DOHH2 (cell line): ENCODE results near the gene HSD11B1.

Experiments
- H3F3A ChIP-seq: fragments of 200-600 bp; sonication (generic), shearing (Covaris generic); 2 replicates; pipeline ENCODE4 v1.6.0; 2016; ENCODE audit warnings: antibody characterized with exemption, mild to moderate bottlenecking; ENCODE audit not compliant: control insufficient read depth, insufficient read depth
- H3K27ac ChIP-seq: fragments of 200-600 bp; sonication (generic); 2 replicates; pipeline ENCODE4 v1.5.1; 2014; ENCODE audit warnings: low read depth, mild to moderate bottlenecking, low read length, moderate library complexity
- H3K27me3 ChIP-seq: fragments of 200-600 bp; sonication (generic); 2 replicates; pipeline ENCODE4 v1.6.1; 2014; ENCODE audit warnings: mild to moderate bottlenecking, low read length, mixed read lengths; ENCODE audit not compliant: control insufficient read depth
- H3K36me3 ChIP-seq: fragments of 200-600 bp; sonication (generic); 2 replicates; pipeline ENCODE4 v1.6.1; 2014; ENCODE audit warnings: mild to moderate bottlenecking, low read length, moderate library complexity, mixed read lengths; ENCODE audit not compliant: control insufficient read depth
- H3K4me1 ChIP-seq: fragments of 200-600 bp; sonication (generic); 2 replicates; pipeline ENCODE4 v1.6.1; 2014; ENCODE audit warnings: mild to moderate bottlenecking, low read length, mixed read lengths; ENCODE audit not compliant: control insufficient read depth
- H3K4me2 ChIP-seq: fragments of 200-600 bp; sonication (generic); 2 replicates; pipeline ENCODE4 v1.6.0; 2014; ENCODE audit warnings: mild to moderate bottlenecking, low read length, moderate library complexity
- H3K4me3 ChIP-seq: fragments of 200-600 bp; sonication (generic); 2 replicates; pipeline ENCODE4 v1.5.1; 2014; ENCODE audit warnings: mild to moderate bottlenecking, low read length, mixed read lengths
- H3K79me2 ChIP-seq: fragments of 200-600 bp; sonication (generic); 2 replicates; pipeline ENCODE4 v1.6.1; 2014; ENCODE audit warnings: mild to moderate bottlenecking, low read length, mixed read lengths; ENCODE audit not compliant: control insufficient read depth
- H3K9me2 ChIP-seq: fragments of 200-600 bp; sonication (generic); replicated peaks from 2 replicates; pipeline ENCODE4 v1.6.1; 2014; ENCODE audit warnings: mild to moderate bottlenecking, low read length, mixed read lengths; ENCODE audit not compliant: control insufficient read depth
- H3K9me3 ChIP-seq: fragments of 200-600 bp; sonication (generic); 2 replicates; pipeline ENCODE4 v1.6.1; 2014; ENCODE audit warnings: antibody characterized with exemption, low read length, mixed read lengths; ENCODE audit not compliant: control insufficient read depth, insufficient read depth
- H4K20me1 ChIP-seq: fragments of 200-600 bp; sonication (generic); 2 replicates; pipeline ENCODE4 v1.6.0; 2014; ENCODE audit warnings: low read depth, mild to moderate bottlenecking, antibody characterized with exemption, low read length, moderate library complexity; ENCODE audit not compliant: control insufficient read depth, insufficient read depth
- CTCF ChIP-seq: fragments of 200-600 bp; sonication (generic); IDR thresholded peaks from one replicate; pipeline ENCODE4 v1.5.1; 2014; ENCODE audit warnings: antibody characterized with exemption, mild to moderate bottlenecking, low read depth, low read length; ENCODE audit not compliant: poor library complexity, severe bottlenecking
- EZH2phosphoT487 ChIP-seq: fragments of 200-600 bp; sonication (generic); IDR thresholded peaks from 2 replicates; pipeline ENCODE4 v1.6.1; 2017; ENCODE audit warnings: borderline replicate concordance, mild to moderate bottlenecking, antibody characterized with exemption, low read length, moderate library complexity, mixed read lengths

Gene HSD11B1

DNA sequence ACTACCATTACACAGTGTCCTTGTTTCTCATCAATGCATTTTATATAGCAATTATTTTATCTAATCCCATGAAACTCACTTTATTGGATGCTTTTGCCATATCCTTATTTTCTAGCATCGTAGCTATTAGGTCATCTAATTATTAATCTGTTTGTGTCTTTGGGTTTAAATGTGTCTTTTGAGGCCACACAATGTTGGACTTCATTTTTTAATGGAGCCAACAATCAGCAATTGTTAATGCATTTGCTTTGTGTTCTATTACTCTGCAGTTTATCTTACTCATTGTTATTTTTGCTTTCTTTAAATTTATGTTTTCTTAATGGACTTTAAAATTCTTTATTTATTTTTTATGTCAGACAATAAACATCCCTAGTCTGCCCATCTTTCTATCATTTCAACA lies 1.8 kb upstream of the HSD11B1 start:
- H4K20me1 ChIP-seq, result no peaks in the 10 kb centered on the region
- H3F3A ChIP-seq, result no peaks in the 10 kb centered on the region
- H3K9me3 ChIP-seq, result no peaks in the 10 kb centered on the region
- H3K9me2 ChIP-seq, result no peaks in the 10 kb centered on the region
- no peak overlapping the region for H3K4me3 ChIP-seq
- H3K27me3 ChIP-seq, result peaks cover 14% of the 10 kb centered on the region
- no peaks in the 10 kb centered on the region for H3K36me3 ChIP-seq
- TF ChIP-seq CTCF (no peak), EZH2phosphoT487 (no peak)
- H3K79me2 ChIP-seq, result no peaks in the 10 kb centered on the region
- no peaks in the 10 kb centered on the region for H3K4me1 ChIP-seq
- H3K27ac ChIP-seq, result no peak overlapping the region
- H3K4me2 ChIP-seq, result no peak overlapping the region

GRCh38 chr1:209703834-209704504 lies 677 bp upstream of the HSD11B1 start:
- H3K27me3 ChIP-seq, result peaks cover 15% of the 10 kb centered on the region
- H3K36me3 ChIP-seq, result no peaks in the 10 kb centered on the region
- TF ChIP-seq CTCF (no peak), EZH2phosphoT487 (no peak)
- H3K27ac ChIP-seq, result no peak overlapping the region
- no peaks in the 10 kb centered on the region for H3K9me2 ChIP-seq
- no peak overlapping the region for H3K4me3 ChIP-seq
- H3K79me2 ChIP-seq, result no peaks in the 10 kb centered on the region
- no peaks in the 10 kb centered on the region for H3K9me3 ChIP-seq
- H3F3A ChIP-seq, result no peaks in the 10 kb centered on the region
- H4K20me1 ChIP-seq, result no peaks in the 10 kb centered on the region
- H3K4me2 ChIP-seq, result no peak overlapping the region
- no peaks in the 10 kb centered on the region for H3K4me1 ChIP-seq

DNA sequence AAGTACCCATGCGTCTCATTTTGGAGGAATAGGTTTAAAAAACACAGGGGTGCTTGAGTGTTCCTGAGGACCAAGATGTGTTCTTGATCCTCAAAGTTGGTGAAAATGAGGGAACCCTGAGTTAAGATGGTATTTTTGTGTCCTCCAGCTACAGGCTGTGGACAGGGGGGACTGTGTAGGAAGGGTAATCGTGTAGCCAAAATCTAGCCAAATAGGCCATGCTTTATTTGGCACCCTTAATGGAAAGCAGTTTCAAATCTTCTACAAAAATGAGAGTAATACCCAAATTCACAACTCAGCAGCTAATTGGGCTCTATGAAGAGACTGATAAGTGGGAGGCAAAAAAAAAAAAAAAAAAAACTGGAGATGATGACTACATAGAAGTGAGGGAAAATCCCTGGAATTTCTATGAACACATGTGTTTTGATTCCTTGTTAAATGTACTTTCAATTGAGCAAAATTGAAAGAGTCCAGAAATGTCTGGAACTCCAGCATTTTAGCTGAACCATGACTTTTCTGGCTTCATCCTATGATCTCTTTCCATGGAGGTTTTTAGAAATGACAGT lies 470 bp downstream of the HSD11B1 start:
- no peaks in the 10 kb centered on the region for H3F3A ChIP-seq
- H3K27ac ChIP-seq, result no peak overlapping the region
- H3K4me3 ChIP-seq, result no peak overlapping the region
- H3K36me3 ChIP-seq, result no peaks in the 10 kb centered on the region
- H3K9me2 ChIP-seq, result no peaks in the 10 kb centered on the region
- H3K4me2 ChIP-seq, result no peak overlapping the region
- H3K4me1 ChIP-seq, result no peaks in the 10 kb centered on the region
- no peaks in the 10 kb centered on the region for H3K79me2 ChIP-seq
- H3K27me3 ChIP-seq, result peaks cover 15% of the 10 kb centered on the region
- TF ChIP-seq EZH2phosphoT487 (no peak), CTCF (no peak)
- H4K20me1 ChIP-seq, result no peaks in the 10 kb centered on the region
- no peaks in the 10 kb centered on the region for H3K9me3 ChIP-seq
